Liver (tissue), 9 donors: ENCODE results near the gene PIK3R6. TPM values are rescaled to one million over a fixed set of nuclear protein-coding genes. Genes with fewer than 3 reads are reported as not detected.

Experiments
- DNase-seq: peaks from one replicate; pipeline ENCODE4 v3.0.0-alpha.2; 2017; ENCODE audit warnings: low spot score
- H3K27ac ChIP-seq, 2 donors: one replicate each; pipeline ENCODE4 v1.7.0; 2013; ENCODE audit warnings: inconsistent platforms in 2 of 2, low read length in 2 of 2, control low read depth in 1 of 2, low read depth in 1 of 2, mild to moderate bottlenecking in 1 of 2
- H3K27me3 ChIP-seq, 4 donors: one replicate each; pipeline versions ENCODE4 v1.6.1 to v1.7.0; 2013; ENCODE audit warnings: low read length in 3 of 4, inconsistent platforms in 1 of 4, mild to moderate bottlenecking in 1 of 4, moderate library complexity in 1 of 4; ENCODE audit not compliant: control insufficient read depth in 4 of 4, insufficient read depth in 4 of 4
- H3K36me3 ChIP-seq, 4 donors: one replicate each; pipeline versions ENCODE4 v1.6.1 to v1.7.0; 2013; ENCODE audit warnings: low read length in 3 of 4, mild to moderate bottlenecking in 3 of 4, low read depth in 1 of 4, moderate library complexity in 1 of 4; ENCODE audit not compliant: control insufficient read depth in 4 of 4, insufficient read depth in 3 of 4
- H3K4me1 ChIP-seq, 4 donors: one replicate each; pipeline versions ENCODE4 v1.6.1 to v1.7.0; 2013; ENCODE audit warnings: low read length in 3 of 4, mild to moderate bottlenecking in 3 of 4, moderate library complexity in 1 of 4; ENCODE audit not compliant: control insufficient read depth in 4 of 4, insufficient read depth in 4 of 4
- H3K4me3 ChIP-seq, 3 donors: one replicate each; pipeline versions ENCODE4 v1.6.1 to v1.7.0; 2013; ENCODE audit warnings: low read length in 3 of 3, control low read depth in 1 of 3, low read depth in 1 of 3, mild to moderate bottlenecking in 1 of 3
- H3K9ac ChIP-seq, 2 donors: one replicate each; pipeline ENCODE4 v1.7.0; 2013; ENCODE audit warnings: low read length in 2 of 2, mild to moderate bottlenecking in 2 of 2, moderate library complexity in 2 of 2, control low read depth in 1 of 2, low read depth in 1 of 2
- H3K9me3 ChIP-seq, 4 donors: one replicate each; pipeline versions ENCODE4 v1.6.1 to v1.7.0; 2013; ENCODE audit warnings: low read length in 3 of 4; ENCODE audit not compliant: control insufficient read depth in 4 of 4
- EGR1 ChIP-seq, 2 donors: IDR thresholded peaks; 2 replicates each; pipeline ENCODE4 v1.6.1; 2016 to 2018; ENCODE audit warnings: antibody characterized with exemption in 2 of 2, low read depth in 2 of 2
- FOXA1 ChIP-seq: IDR thresholded peaks from 2 replicates; pipeline ENCODE4 v1.6.1; 2016; ENCODE audit warnings: antibody characterized with exemption
- FOXA2 ChIP-seq: IDR thresholded peaks from 2 replicates; pipeline ENCODE4 v1.6.1; 2016; ENCODE audit warnings: antibody characterized with exemption
- GABPA ChIP-seq, 2 donors: IDR thresholded peaks in 1 of 2; conservative IDR thresholded peaks in 1 of 2; 2 replicates each; pipeline ENCODE4 v1.6.1; 2016; ENCODE audit warnings: antibody characterized with exemption in 2 of 2, mild to moderate bottlenecking in 1 of 2, moderate library complexity in 1 of 2
- HNF4A ChIP-seq, 2 donors: conservative IDR thresholded peaks; 2 replicates each; pipeline ENCODE4 v1.6.1; 2016; ENCODE audit warnings: antibody characterized with exemption in 2 of 2, mild to moderate bottlenecking in 2 of 2
- HNF4G ChIP-seq: IDR thresholded peaks from 2 replicates; pipeline ENCODE4 v1.6.1; 2016; ENCODE audit warnings: antibody characterized with exemption
- JUND ChIP-seq, 2 donors: IDR thresholded peaks; 2 replicates each; pipeline ENCODE4 v1.6.1; 2016; ENCODE audit warnings: antibody characterized with exemption in 2 of 2
- NR2F2 ChIP-seq: IDR thresholded peaks from 2 replicates; pipeline ENCODE4 v1.6.1; 2016; ENCODE audit warnings: antibody characterized with exemption
- RAD21 ChIP-seq, 2 donors: IDR thresholded peaks; 2 replicates each; pipeline ENCODE4 v1.6.1; 2016; ENCODE audit warnings: antibody characterized with exemption in 2 of 2, mild to moderate bottlenecking in 2 of 2
- REST ChIP-seq: IDR thresholded peaks from 2 replicates; pipeline ENCODE4 v1.6.1; 2016; ENCODE audit warnings: antibody characterized with exemption, mild to moderate bottlenecking
- RXRA ChIP-seq, 2 donors: IDR thresholded peaks; 2 replicates each; pipeline ENCODE4 v1.6.1; 2017 to 2018; ENCODE audit warnings: antibody characterized with exemption in 2 of 2, mild to moderate bottlenecking in 1 of 2
- SP1 ChIP-seq: IDR thresholded peaks from 2 replicates; pipeline ENCODE4 v1.6.1; 2018; ENCODE audit warnings: antibody characterized with exemption, mild to moderate bottlenecking
- TAF1 ChIP-seq: conservative IDR thresholded peaks from 2 replicates; pipeline ENCODE4 v1.6.1; 2016; ENCODE audit warnings: antibody characterized with exemption, mild to moderate bottlenecking
- YY1 ChIP-seq: IDR thresholded peaks from 2 replicates; pipeline ENCODE4 v1.6.1; 2016; ENCODE audit warnings: antibody characterized with exemption, mild to moderate bottlenecking
- ZBTB33 ChIP-seq: IDR thresholded peaks from 2 replicates; pipeline ENCODE4 v1.6.1; 2016; ENCODE audit warnings: antibody characterized with exemption
- WGBS: extraction: QIAGEN DNeasy Blood & Tissue Kit; methylation state at CpG from one replicate; pipeline ENCODE4 v1.1.7; 2013; 5-methylcytosine and 5-hydroxymethylcytosine counted together
- polyA plus RNA-seq, 2 donors: library from polyadenylated mRNA; stranded (reverse) in 1 of 2; unstranded in 1 of 2; fragments of 200-250 nt in 1 of 2; fragments of >200 nt in 1 of 2; fragmentation: Nextera tagmentation in 1 of 2; extraction: Ambion mirVana in 1 of 2; gene quantifications; one replicate each; pipeline versions ENCODE4 v1.2.1 to v1.2.3, GENCODE V29; 2013 to 2015
- total RNA-seq, 2 donors: library from RNA; depleted of rRNA; stranded (reverse); fragments of >200 nt; gene quantifications; one replicate each; pipeline ENCODE4 v1.2.3, GENCODE V29; 2014
- TF ChIP-seq, protein P1 (sequence below): fragments of 150-350 bp; IDR thresholded peaks from 2 replicates; pipeline ENCODE4 v1.5.1; 2017; ENCODE audit warnings: improper control_type of control experiment, low read depth, low read length; ENCODE audit not compliant: missing input control
- TF ChIP-seq, protein P2 (sequence below): IDR thresholded peaks from 2 replicates; pipeline ENCODE4 v1.6.1; 2016; ENCODE audit warnings: antibody characterized with exemption
- TF ChIP-seq, protein P3 (sequence below): IDR thresholded peaks from 2 replicates; pipeline ENCODE4 v1.6.1; 2016; ENCODE audit warnings: antibody characterized with exemption
- donor health status: healthy.
- donor health status: healthy.
- donor health status: healthy.
- donor health status: healthy.
- donor health status: healthy.

The PIK3R6 gene
- total and polyA plus RNA-seq, 4 donors: 0.15 to 0.37 (median 0.18) TPM

DNA sequence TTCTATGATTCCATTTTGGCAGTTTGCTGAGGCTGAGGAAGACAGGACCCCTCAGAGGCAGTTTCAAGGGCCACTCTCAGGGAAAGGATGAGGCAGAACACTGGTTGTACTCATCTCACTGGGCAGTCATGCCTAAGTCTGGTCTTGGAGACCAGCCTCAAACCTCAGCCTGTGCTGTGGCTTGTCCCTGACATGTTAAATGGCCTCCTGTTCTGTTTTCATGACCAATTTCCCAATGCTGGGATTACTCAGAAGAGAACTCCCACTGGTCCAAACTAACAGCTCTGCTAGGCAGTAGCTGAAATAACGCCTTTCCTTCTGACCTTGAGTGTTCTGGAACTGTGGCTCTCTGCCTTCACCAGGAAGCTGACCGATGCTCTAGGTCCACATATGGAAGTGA is 100.7 kb downstream of the PIK3R6 start:
- no peak for DNase-seq
- WGBS: 82% methylated on average over 2 of the region's 2 CpGs

DNA sequence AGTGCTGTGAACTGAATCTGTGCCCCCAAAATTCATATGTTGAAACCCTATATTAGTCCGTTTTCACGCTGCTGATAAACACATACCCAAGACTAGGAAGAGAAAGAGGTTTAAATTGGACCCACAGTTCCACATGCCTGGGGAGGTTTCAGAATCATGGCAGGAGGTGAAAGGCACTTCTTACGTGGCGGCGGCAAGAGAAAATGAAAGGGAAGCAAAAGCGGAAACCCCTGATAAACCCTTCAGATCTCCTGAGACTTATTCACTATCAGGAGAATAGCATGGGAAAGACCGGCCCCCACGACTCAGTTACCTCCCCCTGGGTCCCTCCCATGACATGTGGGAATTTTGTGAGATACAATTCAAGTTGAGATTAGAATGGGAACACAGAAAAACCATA is 105.5 kb downstream of the PIK3R6 start:
- H3K36me3 ChIP-seq: no peaks in the 10 kb centered on the region
- no peak overlapping the region for H3K9ac ChIP-seq
- H3K4me3 ChIP-seq: no peak overlapping the region
- WGBS: 84% methylated on average over 8 of the region's 8 CpGs
- no peak overlapping the region for H3K27ac ChIP-seq
- no peaks in the 10 kb centered on the region for H3K4me1 ChIP-seq
- no peak for TF ChIP-seq JUND (IDR thresholded peaks at IDR 0.05)
- no peak for TF ChIP-seq FOXA1
- no peak for TF ChIP-seq ZBTB33
- no peak for TF ChIP-seq NR2F2
- TF ChIP-seq HNF4A (conservative IDR thresholded peaks at IDR 0.05): no peak
- no peak for TF ChIP-seq SP1
- TF ChIP-seq EGR1 (IDR thresholded peaks at IDR 0.05; ENCODE audit: low read depth in 2 of 2): no peak
- TF ChIP-seq REST: no peak
- TF ChIP-seq HNF4G: no peak
- TF ChIP-seq FOXA2: no peak
- TF ChIP-seq, protein P1, sequence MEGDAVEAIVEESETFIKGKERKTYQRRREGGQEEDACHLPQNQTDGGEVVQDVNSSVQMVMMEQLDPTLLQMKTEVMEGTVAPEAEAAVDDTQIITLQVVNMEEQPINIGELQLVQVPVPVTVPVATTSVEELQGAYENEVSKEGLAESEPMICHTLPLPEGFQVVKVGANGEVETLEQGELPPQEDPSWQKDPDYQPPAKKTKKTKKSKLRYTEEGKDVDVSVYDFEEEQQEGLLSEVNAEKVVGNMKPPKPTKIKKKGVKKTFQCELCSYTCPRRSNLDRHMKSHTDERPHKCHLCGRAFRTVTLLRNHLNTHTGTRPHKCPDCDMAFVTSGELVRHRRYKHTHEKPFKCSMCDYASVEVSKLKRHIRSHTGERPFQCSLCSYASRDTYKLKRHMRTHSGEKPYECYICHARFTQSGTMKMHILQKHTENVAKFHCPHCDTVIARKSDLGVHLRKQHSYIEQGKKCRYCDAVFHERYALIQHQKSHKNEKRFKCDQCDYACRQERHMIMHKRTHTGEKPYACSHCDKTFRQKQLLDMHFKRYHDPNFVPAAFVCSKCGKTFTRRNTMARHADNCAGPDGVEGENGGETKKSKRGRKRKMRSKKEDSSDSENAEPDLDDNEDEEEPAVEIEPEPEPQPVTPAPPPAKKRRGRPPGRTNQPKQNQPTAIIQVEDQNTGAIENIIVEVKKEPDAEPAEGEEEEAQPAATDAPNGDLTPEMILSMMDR: no peak
- no peak for TF ChIP-seq RXRA (IDR thresholded peaks at IDR 0.05)
- TF ChIP-seq, protein P2, sequence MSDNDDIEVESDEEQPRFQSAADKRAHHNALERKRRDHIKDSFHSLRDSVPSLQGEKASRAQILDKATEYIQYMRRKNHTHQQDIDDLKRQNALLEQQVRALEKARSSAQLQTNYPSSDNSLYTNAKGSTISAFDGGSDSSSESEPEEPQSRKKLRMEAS: no peak
- TF ChIP-seq RAD21 (IDR thresholded peaks at IDR 0.05): no peak
- no peak for TF ChIP-seq GABPA (IDR thresholded peaks at IDR 0.05 in 1 of 2, conservative IDR thresholded peaks at IDR 0.05 in 1 of 2)
- TF ChIP-seq, protein P3, sequence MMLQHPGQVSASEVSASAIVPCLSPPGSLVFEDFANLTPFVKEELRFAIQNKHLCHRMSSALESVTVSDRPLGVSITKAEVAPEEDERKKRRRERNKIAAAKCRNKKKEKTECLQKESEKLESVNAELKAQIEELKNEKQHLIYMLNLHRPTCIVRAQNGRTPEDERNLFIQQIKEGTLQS: no peak
- TF ChIP-seq TAF1: no peak
- no peak for TF ChIP-seq YY1
- DNase-seq: no peak
- no peaks in the 10 kb centered on the region for H3K9me3 ChIP-seq
- no peaks in the 10 kb centered on the region for H3K27me3 ChIP-seq

More for the DNA sequence above, 100.7 kb downstream of the PIK3R6 start:
- H3K4me3 ChIP-seq: no peak overlapping the region
- no peak overlapping the region for H3K27ac ChIP-seq
- no peaks in the 10 kb centered on the region for H3K36me3 ChIP-seq
- H3K4me1 ChIP-seq: no peaks in the 10 kb centered on the region
- no peaks in the 10 kb centered on the region for H3K9me3 ChIP-seq
- no peaks in the 10 kb centered on the region for H3K27me3 ChIP-seq
- TF ChIP-seq, protein P3: no peak
- no peak for TF ChIP-seq FOXA1
- no peak for TF ChIP-seq RXRA (IDR thresholded peaks at IDR 0.05)
- no peak for TF ChIP-seq JUND (IDR thresholded peaks at IDR 0.05)
- H3K9ac ChIP-seq: no peak overlapping the region
